ENCODE data around the gene PEX3.
A peak's percentile ranks its signal among the peaks of the same experiment; 100 is the strongest.

Gene PEX3, protein sequence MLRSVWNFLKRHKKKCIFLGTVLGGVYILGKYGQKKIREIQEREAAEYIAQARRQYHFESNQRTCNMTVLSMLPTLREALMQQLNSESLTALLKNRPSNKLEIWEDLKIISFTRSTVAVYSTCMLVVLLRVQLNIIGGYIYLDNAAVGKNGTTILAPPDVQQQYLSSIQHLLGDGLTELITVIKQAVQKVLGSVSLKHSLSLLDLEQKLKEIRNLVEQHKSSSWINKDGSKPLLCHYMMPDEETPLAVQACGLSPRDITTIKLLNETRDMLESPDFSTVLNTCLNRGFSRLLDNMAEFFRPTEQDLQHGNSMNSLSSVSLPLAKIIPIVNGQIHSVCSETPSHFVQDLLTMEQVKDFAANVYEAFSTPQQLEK

GRCh38 chr6:143450453-143451371, at the start of gene PEX3, which contains the start of gene ADAT2:
PEX3 (plus strand) TSS chr6:143450805; CDS start chr6:143451043, 238 bp downstream.
ADAT2 (minus strand) TSS chr6:143450695; CDS start chr6:143450658, 37 bp downstream.
- peaks cover under 1% of the 10 kb centered on the region; the same call in 1 of the 2 replicates for H3K36me3 ChIP-seq (ENCODE audit: insufficient read depth, low read length)
- TF ChIP-seq CTCF (IDR thresholded peaks at IDR 0.05; ENCODE audit: low read length) (no peak), EZH2 (IDR thresholded peaks at IDR 0.05; ENCODE audit: borderline replicate concordance, low read length) (no peak)
- H3K4me2 ChIP-seq (ENCODE audit: low read length), result peak within 1 kb of the TSS; percentile 94
- no peaks in the 10 kb centered on the region for H3F3A ChIP-seq (ENCODE audit: insufficient read depth, low read length)
- H3K9me3 ChIP-seq (ENCODE audit: low read length), result no peaks in the 10 kb centered on the region
- H3K27ac ChIP-seq (ENCODE audit: low read depth, low read length, poor library complexity, severe bottlenecking), result peak within 1 kb of the TSS; percentile 83
- peak within 1 kb of the TSS; percentile 96 for H3K9ac ChIP-seq (ENCODE audit: low read length)
- H3K27me3 ChIP-seq (ENCODE audit: insufficient read depth, low read length), result no peaks in the 10 kb centered on the region
- peaks cover 42% of the 10 kb centered on the region for H3K79me2 ChIP-seq (ENCODE audit: insufficient read depth, low read length)
- no peaks in the 10 kb centered on the region for H3K9me2 ChIP-seq (ENCODE audit: low read depth, low read length)
- H2AFZ ChIP-seq (ENCODE audit: low read length), result peak within 1 kb of the TSS; percentile 68
- no peaks in the 10 kb centered on the region for H4K20me1 ChIP-seq (ENCODE audit: insufficient read depth, low read length)
- H3K4me3 ChIP-seq (ENCODE audit: low read depth, low read length, poor library complexity, severe bottlenecking), result peak within 1 kb of the TSS; percentile 80
- peaks cover 31% of the 10 kb centered on the region for H3K4me1 ChIP-seq (ENCODE audit: insufficient read depth, low read length, severe bottlenecking)

DNA sequence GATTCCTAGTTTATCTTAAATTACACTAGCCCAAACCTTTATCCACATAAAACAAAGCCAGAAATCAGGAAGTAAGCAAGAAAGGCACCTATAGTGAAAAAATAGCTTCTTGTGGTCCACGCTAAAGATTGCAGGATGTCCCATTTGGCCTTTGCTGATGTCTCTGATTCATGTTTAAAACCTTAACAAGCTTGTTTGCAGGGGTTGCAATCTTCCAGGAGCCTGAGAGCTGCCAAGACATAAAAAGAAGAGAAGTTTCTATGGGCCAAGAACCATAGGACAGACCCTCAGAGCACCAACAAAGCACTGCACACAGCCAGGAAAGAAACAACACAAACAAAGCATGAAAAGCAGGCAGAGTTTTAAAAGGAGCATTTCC, 49.5 kb upstream of the PEX3 start:
- H3K4me1 ChIP-seq (ENCODE audit: insufficient read depth, low read length, severe bottlenecking), result no peaks in the 10 kb centered on the region
- H3F3A ChIP-seq (ENCODE audit: insufficient read depth, low read length), result no peaks in the 10 kb centered on the region
- H3K79me2 ChIP-seq (ENCODE audit: insufficient read depth, low read length), result no peaks in the 10 kb centered on the region
- H3K27me3 ChIP-seq (ENCODE audit: insufficient read depth, low read length), result no peaks in the 10 kb centered on the region
- no peak overlapping the region for H2AFZ ChIP-seq (ENCODE audit: low read length)
- H3K4me2 ChIP-seq (ENCODE audit: low read length), result no peak overlapping the region
- no peaks in the 10 kb centered on the region for H4K20me1 ChIP-seq (ENCODE audit: insufficient read depth, low read length)
- H3K9me3 ChIP-seq (ENCODE audit: low read length), result no peaks in the 10 kb centered on the region
- H3K36me3 ChIP-seq (ENCODE audit: insufficient read depth, low read length), result no peaks in the 10 kb centered on the region
- H3K9ac ChIP-seq (ENCODE audit: low read length), result no peak overlapping the region
- no peak overlapping the region for H3K27ac ChIP-seq (ENCODE audit: low read depth, low read length, poor library complexity, severe bottlenecking)
- TF ChIP-seq CTCF (IDR thresholded peaks at IDR 0.05; ENCODE audit: low read length), result no peak
- TF ChIP-seq EZH2 (IDR thresholded peaks at IDR 0.05; ENCODE audit: borderline replicate concordance, low read length), result no peak
- no peak overlapping the region for H3K4me3 ChIP-seq (ENCODE audit: low read depth, low read length, poor library complexity, severe bottlenecking)
- no peaks in the 10 kb centered on the region for H3K9me2 ChIP-seq (ENCODE audit: low read depth, low read length)

- no peaks in the 10 kb centered on the region for H3K9me3 ChIP-seq (ENCODE audit: low read length)
- H3K27me3 ChIP-seq (ENCODE audit: insufficient read depth, low read length), result no peaks in the 10 kb centered on the region
- H3K27ac ChIP-seq (ENCODE audit: low read depth, low read length, poor library complexity, severe bottlenecking), result no peak overlapping the region
- H2AFZ ChIP-seq (ENCODE audit: low read length), result no peak overlapping the region
- no peaks in the 10 kb centered on the region for H4K20me1 ChIP-seq (ENCODE audit: insufficient read depth, low read length)
- H3K79me2 ChIP-seq (ENCODE audit: insufficient read depth, low read length), result no peaks in the 10 kb centered on the region
- TF ChIP-seq CTCF (IDR thresholded peaks at IDR 0.05; ENCODE audit: low read length), result no peak
- no peak overlapping the region for H3K9ac ChIP-seq (ENCODE audit: low read length)
- no peaks in the 10 kb centered on the region for H3K9me2 ChIP-seq (ENCODE audit: low read depth, low read length)
- no peaks in the 10 kb centered on the region for H3K36me3 ChIP-seq (ENCODE audit: insufficient read depth, low read length)
- H3K4me2 ChIP-seq (ENCODE audit: low read length), result no peak overlapping the region
- no peak overlapping the region for H3K4me3 ChIP-seq (ENCODE audit: low read depth, low read length, poor library complexity, severe bottlenecking)
- H3F3A ChIP-seq (ENCODE audit: insufficient read depth, low read length), result no peaks in the 10 kb centered on the region
- no peaks in the 10 kb centered on the region for H3K4me1 ChIP-seq (ENCODE audit: insufficient read depth, low read length, severe bottlenecking)
These were observed 48.8 kb upstream of the PEX3 start for GRCh38 chr6:143401636-143402370.

All from OCI-LY1 (cell line).